Neuronal stem cell (in vitro differentiated cells): Measurements from ENCODE around the gene RFX8.
"Not testable (repeated sequence)": the region's sequence is repeated elsewhere in the genome, so short reads cannot be mapped to it uniquely, and the experiment has no call there.

Experiments
- DNase-seq: peaks from one replicate; pipeline ENCODE4 v3.0.0-alpha.2; 2013; ENCODE audit warnings: low spot score
- H2AFZ ChIP-seq: one replicate; pipeline ENCODE4 v1.6.1; 2013; ENCODE audit warnings: mild to moderate bottlenecking, low read length, inconsistent platforms
- H2AK5ac ChIP-seq: 2 replicates; pipeline ENCODE4 v1.6.1; 2013; ENCODE audit warnings: low read depth, mild to moderate bottlenecking, inconsistent platforms, low read length, moderate library complexity, mixed read lengths
- H2BK120ac ChIP-seq: 2 replicates; pipeline ENCODE4 v1.6.1; 2013; ENCODE audit warnings: low read depth, mild to moderate bottlenecking, inconsistent platforms, low read length, moderate library complexity, mixed read lengths
- H2BK12ac ChIP-seq: one replicate; pipeline ENCODE4 v1.6.1; 2013; ENCODE audit warnings: low read length, inconsistent platforms
- H2BK15ac ChIP-seq: 2 replicates; pipeline ENCODE4 v1.6.1; 2013; ENCODE audit warnings: mild to moderate bottlenecking, low read length, inconsistent platforms, mixed read lengths
- H2BK5ac ChIP-seq: one replicate; pipeline ENCODE4 v1.6.1; 2013; ENCODE audit warnings: inconsistent platforms, mild to moderate bottlenecking, low read length, moderate library complexity
- H3K14ac ChIP-seq: one replicate; pipeline ENCODE4 v1.6.1; 2013; ENCODE audit warnings: low read length, inconsistent platforms
- H3K18ac ChIP-seq: 2 replicates; pipeline ENCODE4 v1.6.1; 2013; ENCODE audit warnings: low read length, inconsistent platforms
- H3K23ac ChIP-seq: 2 replicates; pipeline ENCODE4 v1.6.1; 2013; ENCODE audit warnings: low read depth, mild to moderate bottlenecking, mixed read lengths, low read length, inconsistent platforms; ENCODE audit not compliant: poor library complexity
- H3K27ac ChIP-seq: replicated peaks from 3 replicates; pipeline ENCODE4 v1.5.1; 2013; ENCODE audit warnings: low read length, inconsistent platforms
- H3K27me3 ChIP-seq, 3 experiments: 2 replicates each; pipeline ENCODE4 v1.6.1; 2013; ENCODE audit warnings: low read length in 3 of 3, mild to moderate bottlenecking in 2 of 3, inconsistent platforms in 1 of 3, low read depth in 1 of 3, mixed read lengths in 1 of 3, moderate library complexity in 1 of 3; ENCODE audit not compliant: control insufficient read depth in 3 of 3, insufficient read depth in 3 of 3
- H3K36me3 ChIP-seq, 2 donors: replicated peaks in 1 of 2; 2 replicates each; pipeline ENCODE4 v1.6.1; 2013; ENCODE audit warnings: low read length in 2 of 2; ENCODE audit not compliant: control insufficient read depth in 2 of 2, insufficient read depth in 2 of 2
- H3K4ac ChIP-seq: 2 replicates; pipeline ENCODE4 v1.6.1; 2013; ENCODE audit warnings: inconsistent platforms, mild to moderate bottlenecking, low read length, moderate library complexity
- H3K4me1 ChIP-seq, 2 donors: 1 replicate in 1 of 2; 2 replicates in 1 of 2; pipeline ENCODE4 v1.6.1; 2013; ENCODE audit warnings: low read length in 2 of 2, low read depth in 1 of 2; ENCODE audit not compliant: control insufficient read depth in 2 of 2, insufficient read depth in 1 of 2
- H3K4me2 ChIP-seq: one replicate; pipeline ENCODE4 v1.6.1; 2013; ENCODE audit warnings: mild to moderate bottlenecking, low read length, inconsistent platforms; ENCODE audit not compliant: insufficient read depth, poor library complexity, severe bottlenecking
- H3K4me3 ChIP-seq, 2 donors: 2 replicates each; pipeline ENCODE4 v1.5.1; 2013; ENCODE audit warnings: low read length in 2 of 2, mild to moderate bottlenecking in 2 of 2, inconsistent platforms in 1 of 2, moderate library complexity in 1 of 2
- H3K79me1 ChIP-seq: one replicate; pipeline ENCODE4 v1.6.1; 2013; ENCODE audit warnings: low read depth, mild to moderate bottlenecking, inconsistent platforms, low read length, moderate library complexity
- H3K9ac ChIP-seq: one replicate; pipeline ENCODE4 v1.6.1; 2013; ENCODE audit warnings: mild to moderate bottlenecking, low read depth, low read length, inconsistent platforms; ENCODE audit not compliant: poor library complexity
- H3K9me3 ChIP-seq, 2 donors: replicated peaks in 1 of 2; 2 replicates each; pipeline versions ENCODE3 to v1.6.1; 2013; ENCODE audit warnings: low read length in 2 of 2, mild to moderate bottlenecking in 2 of 2, inconsistent platforms in 1 of 2, low read depth in 1 of 2, mixed read lengths in 1 of 2, moderate library complexity in 1 of 2; ENCODE audit not compliant: control insufficient read depth in 2 of 2, insufficient read depth in 1 of 2
- H4K8ac ChIP-seq: one replicate; pipeline ENCODE4 v1.6.1; 2013; ENCODE audit warnings: low read depth, mild to moderate bottlenecking, inconsistent platforms, low read length, moderate library complexity
- H4K91ac ChIP-seq: one replicate; pipeline ENCODE4 v1.6.1; 2013; ENCODE audit warnings: low read length, low read depth, mild to moderate bottlenecking, inconsistent platforms; ENCODE audit not compliant: poor library complexity
- WGBS, 2 donors: extraction: QIAGEN DNeasy Blood & Tissue Kit; methylation state at CpG; one replicate each; pipeline ENCODE4 v1.1.7; 2013; ENCODE audit warnings: missing lambda C conversion rate in 2 of 2, mixed read lengths in 1 of 2; ENCODE audit not compliant: insufficient read length in 2 of 2, insufficient replicate concordance in 1 of 2; ENCODE audit errors: extremely low coverage in 2 of 2; 5-methylcytosine and 5-hydroxymethylcytosine counted together

RFX8 gene

DNA sequence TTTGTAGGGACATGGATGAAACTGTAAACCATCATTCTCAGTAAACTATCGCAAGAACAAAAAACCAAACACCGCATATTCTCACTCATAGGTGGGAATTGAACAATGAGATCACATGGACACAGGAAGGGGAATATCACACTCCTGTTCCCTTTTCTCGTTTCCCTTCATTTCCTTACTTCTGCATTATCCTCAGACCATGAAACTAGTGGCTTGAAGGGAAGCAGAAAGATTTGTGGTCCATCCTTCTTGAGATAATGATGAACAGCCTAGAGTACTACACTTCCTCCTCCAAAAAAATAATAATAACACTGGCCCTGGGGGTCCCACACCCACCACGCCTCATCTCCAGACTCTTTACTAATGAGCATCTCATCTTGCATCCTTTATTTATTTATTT is 30.4 kb upstream of the RFX8 start:
- not testable (repeated sequence) for H3K4me2 ChIP-seq, H2BK15ac ChIP-seq, H3K4me1 ChIP-seq, H3K9ac ChIP-seq, H2BK12ac ChIP-seq, DNase-seq, H2BK5ac ChIP-seq, H3K4ac ChIP-seq, H3K79me1 ChIP-seq, H3K18ac ChIP-seq, H2AK5ac ChIP-seq, H2AFZ ChIP-seq, H3K27ac ChIP-seq, H4K91ac ChIP-seq, H2BK120ac ChIP-seq, H3K36me3 ChIP-seq, H3K9me3 ChIP-seq, H3K14ac ChIP-seq, H3K4me3 ChIP-seq, H3K23ac ChIP-seq, H3K27me3 ChIP-seq, H4K8ac ChIP-seq
- no CpG with 5 or more reads among the region's 4 CpGs for WGBS, 2 donors

DNA sequence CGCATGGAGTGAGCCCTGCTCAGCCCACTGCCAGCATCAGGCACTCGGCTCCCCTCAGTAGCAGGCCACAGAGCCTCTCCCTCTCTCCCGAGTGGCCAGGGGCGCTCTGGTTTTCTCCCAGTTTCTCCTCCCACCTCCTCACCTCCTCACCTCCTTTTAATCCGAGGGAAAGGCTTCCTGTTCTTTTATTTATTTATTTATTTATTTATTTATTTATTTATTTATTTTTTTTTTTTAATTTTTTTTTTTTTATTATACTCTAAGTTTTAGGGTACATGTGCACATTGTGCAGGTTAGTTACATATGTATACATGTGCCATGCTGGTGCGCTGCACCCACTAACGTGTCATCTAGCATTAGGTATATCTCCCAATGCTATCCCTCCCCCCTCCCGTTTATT is 29.8 kb upstream of the RFX8 start:
- not testable (repeated sequence) for H3K23ac ChIP-seq, H3K4me2 ChIP-seq, H2BK120ac ChIP-seq, H3K4ac ChIP-seq, H2BK12ac ChIP-seq, DNase-seq, H3K36me3 ChIP-seq, H3K4me3 ChIP-seq, H3K27ac ChIP-seq, H3K9ac ChIP-seq, H3K9me3 ChIP-seq, H4K91ac ChIP-seq, H2AK5ac ChIP-seq, H4K8ac ChIP-seq, H2BK15ac ChIP-seq, H3K18ac ChIP-seq, H3K4me1 ChIP-seq, H2BK5ac ChIP-seq, H2AFZ ChIP-seq, H3K14ac ChIP-seq, H3K79me1 ChIP-seq, H3K27me3 ChIP-seq
- no CpG with 5 or more reads among the region's 8 CpGs for WGBS, 2 donors

DNA sequence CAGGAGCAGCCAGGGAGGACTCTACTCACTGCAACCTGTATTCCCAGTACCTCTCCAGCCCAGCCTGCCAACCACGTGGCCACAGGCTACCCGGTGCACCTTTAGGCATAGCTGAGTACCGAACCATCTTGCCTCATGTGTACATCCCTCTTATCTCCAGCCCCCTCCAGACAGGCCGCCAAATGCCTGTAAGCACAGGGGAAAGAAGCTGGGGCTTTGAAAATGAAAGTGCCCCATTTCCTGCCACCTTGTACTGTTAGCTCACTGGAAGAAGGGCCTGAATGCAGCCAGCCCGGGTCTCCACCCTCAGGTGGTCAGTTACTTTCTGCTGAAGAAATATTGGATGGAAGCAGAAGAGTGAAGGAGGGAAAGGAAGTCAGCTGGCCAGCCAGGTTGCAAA is 27.2 kb upstream of the RFX8 start:
- no peak overlapping the region for H2AK5ac ChIP-seq
- no peak overlapping the region for H3K4me2 ChIP-seq
- no peak overlapping the region for H3K18ac ChIP-seq
- no peak overlapping the region for H2BK15ac ChIP-seq
- H3K9ac ChIP-seq, result no peak overlapping the region
- no peaks in the 10 kb centered on the region for H3K79me1 ChIP-seq
- H3K9me3 ChIP-seq, result no peaks in the 10 kb centered on the region
- no peaks in the 10 kb centered on the region for H3K36me3 ChIP-seq
- no peak overlapping the region for H4K91ac ChIP-seq
- H3K14ac ChIP-seq, result no peak overlapping the region
- H3K4me3 ChIP-seq, result peak overlapping the region in 1 of 2 donors; percentile 24
- H2BK5ac ChIP-seq, result no peak overlapping the region
- no peak overlapping the region for H3K4ac ChIP-seq
- no peak for DNase-seq
- WGBS, 2 donors, result no CpG with 5 or more reads among the region's 5 CpGs
- H3K27me3 ChIP-seq, result no peaks in the 10 kb centered on the region
- no peaks in the 10 kb centered on the region for H3K4me1 ChIP-seq
- no peak overlapping the region for H2BK12ac ChIP-seq
- H2BK120ac ChIP-seq, result no peak overlapping the region
- no peak overlapping the region for H2AFZ ChIP-seq
- H3K23ac ChIP-seq, result no peak overlapping the region
- no peak overlapping the region for H4K8ac ChIP-seq
- H3K27ac ChIP-seq, result no peak overlapping the region

DNA sequence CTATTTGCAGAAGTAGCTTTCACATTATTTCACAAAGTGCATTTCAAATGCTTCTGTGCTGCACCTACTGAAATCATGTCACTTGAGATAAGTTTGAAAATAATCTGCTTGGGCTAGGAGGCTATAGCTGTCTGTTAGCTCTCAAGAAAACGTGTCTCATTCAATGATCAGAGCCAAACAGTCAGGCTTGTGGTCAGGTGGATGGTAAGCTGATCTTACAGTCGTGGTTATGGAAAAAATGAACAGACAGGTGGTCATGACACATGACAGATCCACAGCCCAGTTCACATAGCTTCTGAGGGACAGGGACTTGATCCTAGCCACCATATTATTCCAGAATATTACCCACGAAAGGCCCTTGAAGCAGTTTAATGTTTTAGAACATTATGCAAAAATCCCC is 26.5 kb upstream of the RFX8 start:
- H2BK15ac ChIP-seq, result no peak overlapping the region
- no peak overlapping the region for H2AFZ ChIP-seq
- no peak overlapping the region for H3K18ac ChIP-seq
- no peaks in the 10 kb centered on the region for H3K79me1 ChIP-seq
- no peaks in the 10 kb centered on the region for H3K27me3 ChIP-seq
- H2AK5ac ChIP-seq, result no peak overlapping the region
- H2BK5ac ChIP-seq, result no peak overlapping the region
- no peak overlapping the region for H3K4ac ChIP-seq
- no peak for DNase-seq
- no peaks in the 10 kb centered on the region for H3K9me3 ChIP-seq
- H4K91ac ChIP-seq, result no peak overlapping the region
- no peak overlapping the region for H3K4me3 ChIP-seq
- no peak overlapping the region for H3K27ac ChIP-seq
- no peak overlapping the region for H3K9ac ChIP-seq
- H4K8ac ChIP-seq, result no peak overlapping the region
- WGBS, 2 donors, result no CpG with 5 or more reads among the region's 3 CpGs
- no peak overlapping the region for H3K14ac ChIP-seq
- H3K4me2 ChIP-seq, result no peak overlapping the region
- no peak overlapping the region for H2BK12ac ChIP-seq
- H2BK120ac ChIP-seq, result no peak overlapping the region
- no peaks in the 10 kb centered on the region for H3K4me1 ChIP-seq
- H3K23ac ChIP-seq, result no peak overlapping the region
- no peaks in the 10 kb centered on the region for H3K36me3 ChIP-seq
